Heart right ventricle (tissue), 16 donors: ENCODE results near the gene TBPL2. TPM values are rescaled to one million over a fixed set of nuclear protein-coding genes. Genes with fewer than 3 reads are reported as not detected.

Source experiments
- ATAC-seq, 8 donors: fragments of 200-7000 bp; cut with Tn5 transposase; one replicate each; pipeline ENCODE4 v1.9.1; 2020; ENCODE audit warnings: mild to moderate bottlenecking in 8 of 8, moderate library complexity in 8 of 8, moderate number of reproducible peaks in 1 of 8
- DNase-seq, 2 donors: peaks; one replicate each; pipeline ENCODE4 v3.0.0-alpha.2; 2020
- H3K27ac ChIP-seq, 10 donors: fragments of 200-600 bp; sonication (generic) in 2 of 10; one replicate each; pipeline versions ENCODE4 v1.5.0 to v1.8.0; 2020 to 2022; ENCODE audit warnings: mild to moderate bottlenecking in 3 of 10
- H3K27me3 ChIP-seq, 7 donors: fragments of 200-600 bp; one replicate each; pipeline ENCODE4 v1.8.0; 2021 to 2022; ENCODE audit warnings: mild to moderate bottlenecking in 2 of 7
- H3K36me3 ChIP-seq, 9 donors: fragments of 200-600 bp; sonication (generic) in 1 of 9; one replicate each; pipeline versions ENCODE4 v1.5.0 to v1.8.0; 2020 to 2022; ENCODE audit warnings: mild to moderate bottlenecking in 2 of 9
- H3K4me1 ChIP-seq, 9 donors: fragments of 200-600 bp; sonication (generic) in 1 of 9; one replicate each; pipeline versions ENCODE4 v1.5.0 to v1.8.0; 2020 to 2022; ENCODE audit warnings: mild to moderate bottlenecking in 4 of 9
- H3K4me3 ChIP-seq, 10 donors: fragments of 200-600 bp; sonication (generic) in 2 of 10; one replicate each; pipeline versions ENCODE4 v1.5.0 to v1.8.0; 2020 to 2022; ENCODE audit warnings: mild to moderate bottlenecking in 7 of 10, moderate library complexity in 2 of 10
- H3K9me3 ChIP-seq, 11 donors: fragments of 200-600 bp in 10 of 11; sonication (generic) in 2 of 11; one replicate each; pipeline versions ENCODE4 v1.5.0 to v1.8.0; 2013 to 2022; ENCODE audit warnings: mild to moderate bottlenecking in 2 of 11, control low read depth in 1 of 11, moderate library complexity in 1 of 11
- CTCF ChIP-seq, 9 donors: fragments of 200-600 bp; sonication (generic) in 2 of 9; IDR thresholded peaks; one replicate each; pipeline versions ENCODE4 v1.5.0 to v1.8.0; 2021 to 2022; ENCODE audit warnings: antibody characterized with exemption in 9 of 9, mild to moderate bottlenecking in 5 of 9, moderate library complexity in 1 of 9
- WGBS, 2 donors: extraction: QIAGEN DNeasy Blood & Tissue Kit; methylation state at CpG; one replicate each; pipeline ENCODE4 v1.1.7; 2013; ENCODE audit warnings: inconsistent platforms in 1 of 2; 5-methylcytosine and 5-hydroxymethylcytosine counted together
- intact Hi-C, 10 donors: fragments of 100-400 bp; cut with DNase I; formaldehyde crosslinking; loops; one replicate each; pipeline versions ENCODE4 v1.11.1 to v1.14.2; 2022
- long read RNA-seq, 3 donors: library from polyadenylated mRNA; unstranded; transcript quantifications; one replicate each; pipeline ENCODE4 v2.0.0, GENCODE V29; 2020 to 2021
- polyA plus RNA-seq, 2 donors: library from polyadenylated mRNA; stranded (reverse); fragments of 200-250 nt; gene quantifications; one replicate each; pipeline ENCODE4 v1.2.3, GENCODE V29; 2013
- total RNA-seq, 10 donors: library from RNA; stranded (reverse); fragmentation: NEBNext Ultra II Directional in 3 of 10; extraction: Animal tissue kit (Norgen Biotek cat#: 25700) in 3 of 10; gene quantifications; one replicate each; pipeline versions ENCODE4 v1.2.1 to v1.2.4, GENCODE V29; 2021 to 2023
- donor health status: Arrhythmogenic right ventricular cardiomyopathy.
- donor health status: ischemic (EF 13 %, LVEDD 7.1; RV severe dilation, severe dysfunction).
- donor health status: healthy with polysubstance abuse.
- donor health status: DM: no; HTN: yes; CAD: no.
- donor health status: DM: no; HTN: no; CAD: no.
- donor health status: ischemic (EF 25% LVEDD 6.9; RV normal size, moderate dysfunction).
- donor health status: ischemic (EF 25% LVEDD 5.7; RV mildly dilated, moderate dysfunction).
- donor health status: healthy.
- donor health status: DM: yes; HTN: yes; CAD: no.
- donor health status: Ischemic cardiomyopathy.
- donor health status: ischemic (EF 35%, LVEDD 5.7; RV mildly dilated, moderate dysfunction).
- donor health status: nonischemic (EF 11% LVEDD 7.7; RV severe dilation, severe dysfunction).
- donor health status: DM: yes; HTN: yes; CAD: no.
- donor health status: PGD.
- donor health status: ischemic (EF 29% LVEDD 5.4; RV normal size, mild dysfunction).
- donor health status: nonischemic (EF 23%, LVEDD 6.1; RV moderate dilation, normal function).

TBPL2 gene
- total RNA-seq (not detected), polyA plus RNA-seq (not detected)
- long read RNA-seq, donor 1: 0 reads
- long read RNA-seq, donor 2: 0 reads
- long read RNA-seq, donor 3: 0 reads

GRCh38 chr14:55440385-55440784 lies at the start of gene TBPL2:
TBPL2 (minus strand) TSS chr14:55440616; CDS start chr14:55440449, 167 bp downstream.
- DNase-seq (no peak), ATAC-seq (peak in 5 of 8 donors; percentile 12 to 65 (median 42))
- Histone ChIP-seq H3K36me3 (no peaks in the 10 kb centered on the region), H3K9me3 (no peaks in the 10 kb centered on the region), H3K27ac (no peak within 1 kb of the TSS), H3K27me3 (peaks cover 0 to 26% (median 5%) of the 10 kb centered on the region in 7 donors), H3K4me1 (peaks cover 0 to 6% (median 0%) of the 10 kb centered on the region in 9 donors), H3K4me3 (no peak within 1 kb of the TSS)
- intact Hi-C loops: loop anchor here in 6 of 10 donors (10.0 kb wide), 5 partner anchors 134 to 1034 kb away; partner anchors contain the start of gene KTN1 (in 1 of the 6)
- 21 to 24% methylated on average over 29 of the region's 29 CpGs for WGBS, 2 donors
- TF ChIP-seq CTCF (IDR thresholded peaks at IDR 0.05): peak in 7 of 9 donors; percentile 15 to 50 (median 27)

- intact Hi-C loops: no loop called here
- H3K4me1 ChIP-seq: no peaks in the 10 kb centered on the region
- 64 to 72% methylated on average over 4 of the region's 4 CpGs for WGBS, 2 donors
These were observed 47.8 kb upstream of the TBPL2 start for GRCh38 chr14:55488204-55488603.

GRCh38 chr14:55482936-55483605 lies 42.7 kb upstream of the TBPL2 start:
- 76 to 82% methylated on average over 4 of the region's 4 CpGs for WGBS, 2 donors
- intact Hi-C loops: no loop called here
- no peak overlapping the region for H3K27ac ChIP-seq
- no peak for TF ChIP-seq CTCF (IDR thresholded peaks at IDR 0.05)
- no peak for ATAC-seq
- H3K36me3 ChIP-seq: no peaks in the 10 kb centered on the region
- no peaks in the 10 kb centered on the region for H3K27me3 ChIP-seq
- no peak for DNase-seq
- H3K4me1 ChIP-seq: peaks cover 0 to 3% (median 0%) of the 10 kb centered on the region in 9 donors
- H3K4me3 ChIP-seq: no peak overlapping the region
- H3K9me3 ChIP-seq: no peaks in the 10 kb centered on the region

More at GRCh38 chr14:55488204-55488603, 47.8 kb upstream of the TBPL2 start:
- Histone ChIP-seq H3K27me3 (no peaks in the 10 kb centered on the region), H3K9me3 (peaks cover 0 to 6% (median 0%) of the 10 kb centered on the region in 11 donors), H3K36me3 (no peaks in the 10 kb centered on the region), H3K27ac (no peak overlapping the region), H3K4me3 (no peak overlapping the region)
- ATAC-seq (no peak), DNase-seq (no peak)
- TF ChIP-seq CTCF (IDR thresholded peaks at IDR 0.05): no peak

- Histone ChIP-seq H3K9me3 (no peaks in the 10 kb centered on the region), H3K4me3 (no peak overlapping the region), H3K36me3 (no peaks in the 10 kb centered on the region), H3K27ac (no peak overlapping the region), H3K4me1 (peaks cover 0 to 15% (median 4%) of the 10 kb centered on the region in 9 donors), H3K27me3 (no peaks in the 10 kb centered on the region)
- ATAC-seq: no peak
- WGBS, 2 donors: 91 to 93% methylated on average over 5 of the region's 5 CpGs
- no peak for TF ChIP-seq CTCF (IDR thresholded peaks at IDR 0.05)
- no peak for DNase-seq
- intact Hi-C loops: no loop called here
These were observed 41.4 kb upstream of the TBPL2 start for GRCh38 chr14:55481769-55482168.
